ENCODE results near the gene MBD2.

Gene MBD2

GRCh38 chr18:54241483-54241882 lies 17.0 kb upstream of the MBD2 start:
- ATAC-seq, result no peak
- no peak for TF ChIP-seq ZC3H10 (CRISPR knock-in tag; IDR thresholded peaks at IDR 0.05)
- TF ChIP-seq RARB (CRISPR knock-in tag; IDR thresholded peaks at IDR 0.05), result no peak

GRCh38 chr18:54240629-54241107 lies 16.2 kb upstream of the MBD2 start:
- no peak for ATAC-seq
- TF ChIP-seq TCF4 (CRISPR knock-in tag; IDR thresholded peaks at IDR 0.05; ENCODE audit: borderline replicate concordance) (no peak), CSRNP3 (CRISPR knock-in tag; IDR thresholded peaks at IDR 0.05) (no peak), ZFP30 (CRISPR knock-in tag; IDR thresholded peaks at IDR 0.05) (no peak), RARB (CRISPR knock-in tag; IDR thresholded peaks at IDR 0.05) (no peak), ESRRG (CRISPR knock-in tag; IDR thresholded peaks at IDR 0.05) (no peak), POU6F1 (CRISPR knock-in tag; IDR thresholded peaks at IDR 0.05; ENCODE audit: borderline replicate concordance, low read depth) (no peak), ISL1 (CRISPR knock-in tag; IDR thresholded peaks at IDR 0.05) (no peak), ARNTL (CRISPR knock-in tag; IDR thresholded peaks at IDR 0.05; ENCODE audit: borderline replicate concordance, low read depth) (no peak), ZC3H10 (CRISPR knock-in tag; IDR thresholded peaks at IDR 0.05) (no peak), GLIS3 (CRISPR knock-in tag; IDR thresholded peaks at IDR 0.05) (no peak), ZNF565 (CRISPR knock-in tag; conservative IDR thresholded peaks at IDR 0.05; ENCODE audit: low read depth) (no peak), ZFP3 (CRISPR knock-in tag; IDR thresholded peaks at IDR 0.05) (no peak), ZNF70 (CRISPR knock-in tag; IDR thresholded peaks at IDR 0.05) (no peak)

GRCh38 chr18:54239601-54240000 lies 15.1 kb upstream of the MBD2 start:
- TF ChIP-seq ZNF565 (CRISPR knock-in tag; conservative IDR thresholded peaks at IDR 0.05; ENCODE audit: low read depth) (no peak), ESRRG (CRISPR knock-in tag; IDR thresholded peaks at IDR 0.05) (no peak), ARNTL (CRISPR knock-in tag; IDR thresholded peaks at IDR 0.05; ENCODE audit: borderline replicate concordance, low read depth) (no peak), TSHZ2 (CRISPR knock-in tag; IDR thresholded peaks at IDR 0.05) (no peak), ZFP3 (CRISPR knock-in tag; IDR thresholded peaks at IDR 0.05) (no peak), OSR1 (CRISPR knock-in tag; IDR thresholded peaks at IDR 0.05) (no peak), BACH2 (CRISPR knock-in tag; IDR thresholded peaks at IDR 0.05; ENCODE audit: borderline replicate concordance) (no peak), CREB5 (CRISPR knock-in tag; IDR thresholded peaks at IDR 0.05; ENCODE audit: low read depth) (no peak), GLIS3 (CRISPR knock-in tag; IDR thresholded peaks at IDR 0.05) (no peak), CSRNP3 (CRISPR knock-in tag; IDR thresholded peaks at IDR 0.05) (no peak), ZNF8 (CRISPR knock-in tag; IDR thresholded peaks at IDR 0.05) (no peak), PPARA (CRISPR knock-in tag; IDR thresholded peaks at IDR 0.05; ENCODE audit: borderline replicate concordance) (no peak), CSDC2 (CRISPR knock-in tag; IDR thresholded peaks at IDR 0.05) (no peak)
- no peak for ATAC-seq

- no peak for TF ChIP-seq ZNF565 (CRISPR knock-in tag; conservative IDR thresholded peaks at IDR 0.05; ENCODE audit: low read depth)
- TF ChIP-seq PATZ1 (CRISPR knock-in tag; IDR thresholded peaks at IDR 0.05; ENCODE audit: borderline replicate concordance), result no peak
- no peak for TF ChIP-seq RARB (CRISPR knock-in tag; IDR thresholded peaks at IDR 0.05)
- ATAC-seq, result no peak
Measured at GRCh38 chr18:54239091-54239490, 14.6 kb upstream of the MBD2 start.

Measured in SK-N-SH treated with all-trans-retinoic acid at 6 μM for 48 hours (cell line).